ENCODE data around the gene C1orf21. TPM values are rescaled to one million over a fixed set of nuclear protein-coding genes. Genes with fewer than 3 reads are reported as not detected.

C1orf21 gene
- polyA plus RNA-seq, 1 donor (not counting 4 experiments of a cell fraction or from before 2014, with no cell fraction given) = 44.3 TPM

DNA sequence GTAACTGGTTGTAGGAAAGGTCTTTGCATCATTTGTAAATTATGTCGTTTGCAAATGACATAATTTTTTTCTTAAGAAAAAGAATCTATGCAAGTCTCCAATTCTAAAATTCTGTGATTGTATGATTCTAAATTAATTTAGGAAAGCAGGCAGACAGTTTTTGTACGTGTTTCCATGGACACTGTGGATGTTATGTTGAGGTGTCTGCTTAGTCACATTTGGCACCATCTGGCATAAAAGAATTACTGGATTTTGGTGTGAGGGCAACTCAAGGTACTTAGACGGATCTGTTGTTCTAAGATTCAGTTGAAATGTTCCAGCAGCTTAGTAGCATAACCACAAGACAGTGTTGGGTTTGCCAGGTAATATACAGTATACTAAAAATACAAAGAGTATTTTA is 42.5 kb downstream of the C1orf21 start:
- H3K4me3 ChIP-seq (ENCODE audit: control insufficient read depth in 2 of 3, extremely low read depth in 1 of 3, insufficient read depth in 2 of 3, low read depth in 1 of 3, low read length in 3 of 3) = no peak overlapping the region
- H3K4me2 ChIP-seq (ENCODE audit: control insufficient read depth, extremely low read depth, insufficient read depth, low read depth, low read length) = no peak overlapping the region
- H3K9me1 ChIP-seq (ENCODE audit: control insufficient read depth, extremely low read depth, insufficient read depth, low read length) = no peaks in the 10 kb centered on the region
- no peak overlapping the region for H3K27ac ChIP-seq (ENCODE audit: control insufficient read depth, insufficient read depth, low read length)
- no peak overlapping the region for H2AFZ ChIP-seq (ENCODE audit: control insufficient read depth, low read length)
- H3K27me3 ChIP-seq (ENCODE audit: control insufficient read depth, extremely low read depth, insufficient read depth, low read length) = no peaks in the 10 kb centered on the region
- H3K9ac ChIP-seq (ENCODE audit: control insufficient read depth, extremely low read depth, insufficient read depth, low read length) = no peak overlapping the region
- H3K79me2 ChIP-seq (ENCODE audit: control insufficient read depth, insufficient read depth, low read length) = peaks cover 11% of the 10 kb centered on the region
- no peaks in the 10 kb centered on the region for H3K36me3 ChIP-seq (ENCODE audit: control insufficient read depth in 2 of 2, extremely low read depth in 1 of 2, insufficient read depth in 2 of 2, low read length in 2 of 2)
- H4K20me1 ChIP-seq (ENCODE audit: control insufficient read depth, extremely low read depth, insufficient read depth, low read length) = no peaks in the 10 kb centered on the region
- DNase-seq (ENCODE audit: low read depth, low spot score) (no peak), FAIRE-seq (no peak)
- dilution Hi-C loops (cut with MboI; ENCODE audit: extremely low pct_ligation_motif_present, low sequenced_read_pairs) = no loop called here
- H3K4me1 ChIP-seq (ENCODE audit: control insufficient read depth, extremely low read depth, insufficient read depth, low read length) = peaks cover 25% of the 10 kb centered on the region
- TF ChIP-seq, protein P1, sequence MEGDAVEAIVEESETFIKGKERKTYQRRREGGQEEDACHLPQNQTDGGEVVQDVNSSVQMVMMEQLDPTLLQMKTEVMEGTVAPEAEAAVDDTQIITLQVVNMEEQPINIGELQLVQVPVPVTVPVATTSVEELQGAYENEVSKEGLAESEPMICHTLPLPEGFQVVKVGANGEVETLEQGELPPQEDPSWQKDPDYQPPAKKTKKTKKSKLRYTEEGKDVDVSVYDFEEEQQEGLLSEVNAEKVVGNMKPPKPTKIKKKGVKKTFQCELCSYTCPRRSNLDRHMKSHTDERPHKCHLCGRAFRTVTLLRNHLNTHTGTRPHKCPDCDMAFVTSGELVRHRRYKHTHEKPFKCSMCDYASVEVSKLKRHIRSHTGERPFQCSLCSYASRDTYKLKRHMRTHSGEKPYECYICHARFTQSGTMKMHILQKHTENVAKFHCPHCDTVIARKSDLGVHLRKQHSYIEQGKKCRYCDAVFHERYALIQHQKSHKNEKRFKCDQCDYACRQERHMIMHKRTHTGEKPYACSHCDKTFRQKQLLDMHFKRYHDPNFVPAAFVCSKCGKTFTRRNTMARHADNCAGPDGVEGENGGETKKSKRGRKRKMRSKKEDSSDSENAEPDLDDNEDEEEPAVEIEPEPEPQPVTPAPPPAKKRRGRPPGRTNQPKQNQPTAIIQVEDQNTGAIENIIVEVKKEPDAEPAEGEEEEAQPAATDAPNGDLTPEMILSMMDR (optimal IDR thresholded peaks at IDR 0.05 in 1 of 3, IDR thresholded peaks at IDR 0.05 in 1 of 3, conservative IDR thresholded peaks at IDR 0.05 in 1 of 3; ENCODE audit: extremely low read depth in 1 of 3, insufficient read depth in 2 of 3, low read length in 3 of 3) = no peak
- TF ChIP-seq EZH2 (IDR thresholded peaks at IDR 0.05; ENCODE audit: low read length) = no peak
- H3K9me3 ChIP-seq (ENCODE audit: control insufficient read depth, low read depth, low read length) = no peaks in the 10 kb centered on the region

DNA sequence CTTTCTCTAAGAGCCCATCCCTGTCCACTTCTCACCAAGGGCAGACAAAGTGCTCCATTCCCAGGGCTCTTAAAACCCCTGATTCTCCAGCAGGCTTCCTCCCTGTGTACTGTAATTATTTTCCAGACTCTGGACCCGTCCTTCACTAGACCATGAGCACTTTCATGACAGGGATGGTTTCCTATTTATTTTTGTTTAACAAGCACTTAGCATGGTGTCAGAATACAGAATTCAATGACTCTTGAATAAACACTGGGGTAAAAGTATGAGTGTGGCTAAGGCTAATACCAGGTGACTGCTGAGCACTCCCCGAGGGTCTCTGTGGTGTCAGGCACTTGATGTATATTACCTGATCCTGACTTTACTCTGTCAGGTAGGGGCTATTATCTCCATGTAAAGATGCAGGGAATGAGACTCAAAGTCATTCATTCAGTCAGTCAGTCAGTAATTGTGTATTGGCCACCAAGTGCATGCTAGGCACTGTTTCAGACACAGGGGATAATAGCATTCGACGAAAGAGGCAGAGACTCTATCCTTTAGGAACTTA is 47.2 kb downstream of the C1orf21 start:
- Histone ChIP-seq H3K27me3 (ENCODE audit: control insufficient read depth, extremely low read depth, insufficient read depth, low read length) (no peaks in the 10 kb centered on the region), H3K4me2 (ENCODE audit: control insufficient read depth, extremely low read depth, insufficient read depth, low read depth, low read length) (no peak overlapping the region), H3K4me3 (ENCODE audit: control insufficient read depth in 2 of 3, extremely low read depth in 1 of 3, insufficient read depth in 2 of 3, low read depth in 1 of 3, low read length in 3 of 3) (no peak overlapping the region), H3K79me2 (ENCODE audit: control insufficient read depth, insufficient read depth, low read length) (peaks cover 22% of the 10 kb centered on the region), H3K9me3 (ENCODE audit: control insufficient read depth, low read depth, low read length) (no peaks in the 10 kb centered on the region), H3K9me1 (ENCODE audit: control insufficient read depth, extremely low read depth, insufficient read depth, low read length) (no peaks in the 10 kb centered on the region), H4K20me1 (ENCODE audit: control insufficient read depth, extremely low read depth, insufficient read depth, low read length) (no peaks in the 10 kb centered on the region), H3K9ac (ENCODE audit: control insufficient read depth, extremely low read depth, insufficient read depth, low read length) (no peak overlapping the region), H3K27ac (ENCODE audit: control insufficient read depth, insufficient read depth, low read length) (no peak overlapping the region), H3K36me3 (ENCODE audit: control insufficient read depth in 2 of 2, extremely low read depth in 1 of 2, insufficient read depth in 2 of 2, low read length in 2 of 2) (no peaks in the 10 kb centered on the region), H3K4me1 (ENCODE audit: control insufficient read depth, extremely low read depth, insufficient read depth, low read length) (no peaks in the 10 kb centered on the region), H2AFZ (ENCODE audit: control insufficient read depth, low read length) (no peak overlapping the region)
- TF ChIP-seq, protein P1 (optimal IDR thresholded peaks at IDR 0.05 in 1 of 3, IDR thresholded peaks at IDR 0.05 in 1 of 3, conservative IDR thresholded peaks at IDR 0.05 in 1 of 3; ENCODE audit: extremely low read depth in 1 of 3, insufficient read depth in 2 of 3, low read length in 3 of 3) = no peak
- TF ChIP-seq EZH2 (IDR thresholded peaks at IDR 0.05; ENCODE audit: low read length) = no peak
- dilution Hi-C loops (cut with MboI; ENCODE audit: extremely low pct_ligation_motif_present, low sequenced_read_pairs) = no loop called here
- DNase-seq (ENCODE audit: low read depth, low spot score) (no peak), FAIRE-seq (no peak)
